Measurements from ENCODE around the gene CELSR3.

- TF ChIP-seq POLR2A (IDR thresholded peaks at IDR 0.05; ENCODE audit: low read depth, low read length) (no peak), POLR2AphosphoS5 (IDR thresholded peaks at IDR 0.05; ENCODE audit: low read depth, low read length) (no peak), TAF1 (IDR thresholded peaks at IDR 0.05; ENCODE audit: borderline replicate concordance, low read depth, low read length) (no peak)
Measured at GRCh38 chr3:48650723-48651122, 12.0 kb downstream of the CELSR3 start.

Measured in GM12892 (cell line).